Gastrocnemius medialis (tissue), 4 donors: Measurements from ENCODE around the gene TMEM125. TPM values are rescaled to one million over a fixed set of nuclear protein-coding genes. Genes with fewer than 3 reads are reported as not detected.

Experiments used
- ATAC-seq, 2 donors: fragments of 150-250 bp; one replicate each; pipeline ENCODE4 v1.9.1; 2016
- DNase-seq, 2 donors: peaks; one replicate each; pipeline ENCODE4 v3.0.0-alpha.2; 2019
- H3K27ac ChIP-seq, 4 donors: fragments of 200-600 bp; sonication (generic); 1 replicate in 1 of 4; 2 replicates in 3 of 4; pipeline ENCODE4 v1.5.1; 2016 to 2018; ENCODE audit warnings: mild to moderate bottlenecking in 2 of 4, moderate library complexity in 1 of 4
- H3K27me3 ChIP-seq, 3 donors: fragments of 200-600 bp; sonication (generic) in 2 of 3; 1 replicate in 1 of 3; 2 replicates in 2 of 3; pipeline versions ENCODE4 v1.5.1 to v1.6.0; 2016 to 2019; ENCODE audit warnings: mild to moderate bottlenecking in 1 of 3, moderate library complexity in 1 of 3
- H3K36me3 ChIP-seq, 2 donors: fragments of 200-600 bp; sonication (generic) in 1 of 2; one replicate each; pipeline ENCODE4 v1.5.1; 2017 to 2018
- H3K4me1 ChIP-seq, 2 donors: fragments of 200-600 bp; sonication (generic) in 1 of 2; one replicate each; pipeline ENCODE4 v1.5.1; 2016 to 2017; ENCODE audit warnings: mild to moderate bottlenecking in 2 of 2
- H3K4me3 ChIP-seq, 4 donors: fragments of 200-600 bp; sonication (generic) in 3 of 4; 1 replicate in 1 of 4; 2 replicates in 3 of 4; pipeline ENCODE4 v1.5.1; 2016 to 2019; ENCODE audit warnings: mild to moderate bottlenecking in 2 of 4
- H3K9me3 ChIP-seq, 3 donors: fragments of 200-600 bp; sonication (generic) in 2 of 3; 1 replicate in 1 of 3; 2 replicates in 2 of 3; pipeline ENCODE4 v1.5.1; 2016 to 2019
- CTCF ChIP-seq, 5 experiments: fragments of 450-650 bp in 3 of 5; fragments of 200-600 bp in 2 of 5; sonication (generic) in 2 of 5; IDR thresholded peaks in 4 of 5; conservative IDR thresholded peaks in 1 of 5; 1 replicate in 4 of 5; 2 replicates in 1 of 5; pipeline ENCODE4 v1.5.1; 2016 to 2019; ENCODE audit warnings: antibody characterized with exemption in 5 of 5, mild to moderate bottlenecking in 3 of 5, moderate library complexity in 3 of 5
- POLR2A ChIP-seq, 2 donors: fragments of 450-650 bp; IDR thresholded peaks; one replicate each; pipeline ENCODE4 v1.6.1; 2017; ENCODE audit warnings: antibody characterized with exemption in 2 of 2, mild to moderate bottlenecking in 2 of 2, moderate library complexity in 2 of 2
- in situ Hi-C, 4 donors: fragments of 200-750 bp; cut with MboI; loops; one replicate each; pipeline versions ENCODE4 v1.15.0 to v1.8.0; 2017; ENCODE audit warnings: low sequenced_read_pairs in 4 of 4
- intact Hi-C: fragments of 100-400 bp; cut with DNase I; formaldehyde crosslinking; loops from one replicate; pipeline ENCODE4 v1.15.1; 2023; ENCODE audit warnings: low total_unique reads
- total RNA-seq, 4 donors: library from RNA; depleted of rRNA; stranded (reverse); fragments of >200 nt; gene quantifications; one replicate each; pipeline versions ENCODE4 v1.1.0 to v1.2.3, GENCODE V29; 2016

Gene TMEM125
- total RNA-seq, 4 donors from 2014 or later, result not detected

- TF ChIP-seq CTCF (IDR thresholded peaks at IDR 0.05 in 4 of 5, conservative IDR thresholded peaks at IDR 0.05 in 1 of 5), result no peak
- no peak for TF ChIP-seq POLR2A (IDR thresholded peaks at IDR 0.05)
- no peaks in the 10 kb centered on the region for H3K4me1 ChIP-seq
- H3K27ac ChIP-seq, result no peak overlapping the region
- ATAC-seq (no peak), DNase-seq (no peak)
- H3K9me3 ChIP-seq, result no peaks in the 10 kb centered on the region
- H3K4me3 ChIP-seq, result no peak overlapping the region
- intact Hi-C loops, result no loop called here
- no peaks in the 10 kb centered on the region for H3K36me3 ChIP-seq
- peaks cover 2 to 4% (median 2%) of the 10 kb centered on the region in 3 donors for H3K27me3 ChIP-seq
- in situ Hi-C loops, result no loop called here
These were observed 4.4 kb upstream of the TMEM125 start for GRCh38 chr1:43265431-43265830.

DNA sequence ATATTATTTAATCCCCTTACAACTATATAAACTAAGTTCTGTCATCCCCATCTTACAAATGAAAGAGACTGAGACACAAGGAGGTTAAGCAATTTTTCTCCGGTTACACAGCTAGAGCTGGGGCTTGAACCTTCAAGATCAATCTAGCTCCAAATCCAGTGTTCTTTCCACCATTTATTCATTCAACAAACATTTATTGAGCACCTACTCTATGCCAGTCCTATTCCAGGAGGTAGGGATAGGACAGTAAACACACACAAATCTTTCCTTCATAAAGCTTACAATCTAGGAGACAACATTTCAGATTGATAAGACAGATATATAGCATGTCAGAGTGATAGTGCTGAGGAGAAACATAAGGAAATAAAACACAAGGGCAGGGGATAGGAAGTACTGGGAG is 2.9 kb upstream of the TMEM125 start:
- ATAC-seq (no peak), DNase-seq (no peak)
- H3K4me1 ChIP-seq, result no peaks in the 10 kb centered on the region
- TF ChIP-seq POLR2A (IDR thresholded peaks at IDR 0.05) (no peak), CTCF (IDR thresholded peaks at IDR 0.05 in 4 of 5, conservative IDR thresholded peaks at IDR 0.05 in 1 of 5) (no peak)
- H3K27me3 ChIP-seq, result peaks cover 8 to 12% (median 11%) of the 10 kb centered on the region in 3 donors
- no peak overlapping the region for H3K4me3 ChIP-seq
- no peaks in the 10 kb centered on the region for H3K36me3 ChIP-seq
- no peak overlapping the region for H3K27ac ChIP-seq
- in situ Hi-C loops (no loop called here), intact Hi-C loops (no loop called here)
- H3K9me3 ChIP-seq, result no peaks in the 10 kb centered on the region

- H3K27me3 ChIP-seq, result peaks cover 8 to 16% (median 11%) of the 10 kb centered on the region in 3 donors
- no peaks in the 10 kb centered on the region for H3K36me3 ChIP-seq
- no peak for ATAC-seq
- intact Hi-C loops (no loop called here), in situ Hi-C loops (no loop called here)
- no peak overlapping the region for H3K4me3 ChIP-seq
- H3K9me3 ChIP-seq, result no peaks in the 10 kb centered on the region
- H3K27ac ChIP-seq, result no peak overlapping the region
- no peaks in the 10 kb centered on the region for H3K4me1 ChIP-seq
- DNase-seq, result no peak
- no peak for TF ChIP-seq CTCF (IDR thresholded peaks at IDR 0.05 in 4 of 5, conservative IDR thresholded peaks at IDR 0.05 in 1 of 5)
- no peak for TF ChIP-seq POLR2A (IDR thresholded peaks at IDR 0.05)
These were observed 2.4 kb upstream of the TMEM125 start for GRCh38 chr1:43267291-43267805.

DNA sequence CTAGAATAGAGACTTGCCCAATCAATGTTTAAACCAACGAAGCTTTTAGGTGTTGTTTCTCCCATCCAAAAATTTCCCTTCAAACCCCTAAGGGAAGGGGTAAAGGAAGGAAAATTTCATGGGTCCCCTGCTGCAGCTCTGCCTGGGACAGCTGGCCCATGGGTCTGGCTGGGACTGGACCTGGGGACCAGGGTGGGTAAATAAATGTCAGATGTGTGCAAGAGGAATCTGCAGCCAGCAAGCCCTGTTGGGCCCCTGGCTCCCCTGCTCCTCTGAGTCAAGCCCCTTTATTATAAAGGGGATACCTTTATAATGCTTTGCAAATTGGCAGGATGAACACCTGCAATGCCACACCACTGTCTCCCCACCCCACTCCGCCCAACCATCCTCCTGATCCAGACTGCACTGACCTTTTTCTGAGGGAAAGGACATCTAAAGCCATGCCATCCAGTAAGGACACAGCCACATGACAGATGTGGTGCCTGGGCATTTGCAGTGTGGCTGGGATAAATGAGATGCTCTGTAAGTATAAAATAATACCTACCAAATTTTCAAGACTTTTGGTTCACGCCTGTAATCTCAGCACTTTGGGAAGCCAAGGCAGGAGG is 1.9 kb upstream of the TMEM125 start:
- no peak overlapping the region for H3K4me3 ChIP-seq
- TF ChIP-seq CTCF (IDR thresholded peaks at IDR 0.05 in 4 of 5, conservative IDR thresholded peaks at IDR 0.05 in 1 of 5) (no peak), POLR2A (IDR thresholded peaks at IDR 0.05) (no peak)
- no peaks in the 10 kb centered on the region for H3K4me1 ChIP-seq
- H3K9me3 ChIP-seq, result no peaks in the 10 kb centered on the region
- H3K27me3 ChIP-seq, result peaks cover 8 to 16% (median 11%) of the 10 kb centered on the region in 3 donors
- no peak overlapping the region for H3K27ac ChIP-seq
- no peak for ATAC-seq
- intact Hi-C loops (no loop called here), in situ Hi-C loops (no loop called here)
- no peaks in the 10 kb centered on the region for H3K36me3 ChIP-seq
- no peak for DNase-seq
